Stromal cell of bone marrow (primary cell): ENCODE measurements around the gene S100A12.
A peak's percentile ranks its signal among the peaks of the same experiment; 100 is the strongest.
"Not testable (repeated sequence)": the region's sequence is repeated elsewhere in the genome, so short reads cannot be mapped to it uniquely, and the experiment has no call there.

Source experiments
- DNase-seq: peaks from one replicate; pipeline ENCODE4 v3.0.0-alpha.2; 2012; ENCODE audit warnings: low read depth

Gene S100A12

GRCh38 chr1:153375511-153375910, at the start of gene S100A12:
Gene S100A12, minus strand, starts transcription at chr1:153375621. Its CDS starts 1,029 bp downstream, at chr1:153374592.
- peak; percentile 16 for DNase-seq

- peak; percentile 40 for DNase-seq
These were observed 47.1 kb upstream of the S100A12 start for GRCh38 chr1:153422450-153423068.

GRCh38 chr1:153420306-153420705, 44.9 kb upstream of the S100A12 start:
- no peak for DNase-seq

- not testable (repeated sequence) for DNase-seq
These were observed 44.0 kb upstream of the S100A12 start for GRCh38 chr1:153419436-153419793.

GRCh38 chr1:153418758-153419435, 43.5 kb upstream of the S100A12 start:
- not testable (repeated sequence) for DNase-seq

- no peak for DNase-seq
These were observed 41.9 kb upstream of the S100A12 start for GRCh38 chr1:153417136-153417888.

- no peak for DNase-seq
These were observed 40.6 kb upstream of the S100A12 start, which contains the start of gene S100A7A for GRCh38 chr1:153415850-153416570. Gene S100A7A, plus strand, starts transcription at chr1:153416520. Its CDS starts 1,563 bp downstream, at chr1:153418083.

- not testable (repeated sequence) for DNase-seq
These were observed 38.5 kb upstream of the S100A12 start for GRCh38 chr1:153413961-153414360.

GRCh38 chr1:153407274-153407673, 31.9 kb upstream of the S100A12 start:
- not testable (repeated sequence) for DNase-seq

- not testable (repeated sequence) for DNase-seq
These were observed 30.6 kb upstream of the S100A12 start for GRCh38 chr1:153405825-153406599.

- no peak for DNase-seq
These were observed 29.3 kb upstream of the S100A12 start for GRCh38 chr1:153404768-153405167.

- no peak for DNase-seq
These were observed 28.7 kb upstream of the S100A12 start for GRCh38 chr1:153404086-153404635.

GRCh38 chr1:153403421-153404085, 28.1 kb upstream of the S100A12 start:
- no peak for DNase-seq

- DNase-seq: no peak
These were observed 26.8 kb upstream of the S100A12 start for GRCh38 chr1:153402226-153402625.

GRCh38 chr1:153401461-153401860, 26.0 kb upstream of the S100A12 start:
- no peak for DNase-seq

GRCh38 chr1:153400244-153400643, 24.8 kb upstream of the S100A12 start:
- DNase-seq: no peak

- DNase-seq: no peak
These were observed 24.1 kb upstream of the S100A12 start for GRCh38 chr1:153399401-153400055.

- no peak for DNase-seq
These were observed 22.7 kb upstream of the S100A12 start for GRCh38 chr1:153397924-153398651.
